ENCODE results near the gene ATP6V1A.

GRCh38 chr3:113731694-113732093 is 15.1 kb upstream of the ATP6V1A start:
- no peak for TF ChIP-seq POLR2A (IDR thresholded peaks at IDR 0.05; ENCODE audit: low read depth)
- TF ChIP-seq CTCF (IDR thresholded peaks at IDR 0.05) = no peak
